ENCODE measurements around the gene CYTIP. TPM values are rescaled to one million over a fixed set of nuclear protein-coding genes. Genes with fewer than 3 reads are reported as not detected.

Gene CYTIP
- polyA plus RNA-seq, 3 donors: 61.9 to 188 (median 83.5) TPM

- no peak overlapping the region for H3K4me3 ChIP-seq (replicated peaks in 1 of 3; ENCODE audit: low read depth in 2 of 3, low read length in 3 of 3)
- peak overlapping the region; percentile 8 for H2AFZ ChIP-seq (ENCODE audit: insufficient read depth, low read depth, low read length, poor library complexity, severe bottlenecking)
- 70% methylated on average over 3 of the region's 7 CpGs for WGBS (ENCODE audit: insufficient coverage)
- no peak overlapping the region for H3K4me3 Mint-ChIP-seq
- H3K9ac ChIP-seq (ENCODE audit: insufficient read depth, low read length, poor library complexity, severe bottlenecking): no peak overlapping the region
- H4K20me1 ChIP-seq (ENCODE audit: insufficient read depth, low read length): no peaks in the 10 kb centered on the region
- no peaks in the 10 kb centered on the region for H3K27me3 Mint-ChIP-seq (ENCODE audit: low read depth in 3 of 3)
- no peaks in the 10 kb centered on the region for H3K27me3 ChIP-seq (ENCODE audit: control insufficient read depth in 2 of 2, insufficient read depth in 2 of 2, low read length in 2 of 2)
- peaks cover 0 to 2% (median 0%) of the 10 kb centered on the region in 7 donors for H3K9me3 Mint-ChIP-seq
- no peak overlapping the region for H3K4me2 ChIP-seq (replicated peaks; ENCODE audit: extremely low read depth, low read length, poor library complexity, severe bottlenecking)
- no peaks in the 10 kb centered on the region for H3K9me3 ChIP-seq (replicated peaks in 1 of 2; ENCODE audit: control insufficient read depth in 1 of 2, insufficient read depth in 1 of 2, low read length in 2 of 2)
- H3K36me3 Mint-ChIP-seq: no peaks in the 10 kb centered on the region
- H3K4me1 Mint-ChIP-seq: peaks cover 17% of the 10 kb centered on the region
- H3K4me1 ChIP-seq (ENCODE audit: control insufficient read depth in 1 of 2, insufficient read depth in 2 of 2, low read length in 2 of 2): peaks cover 5 to 16% of the 10 kb centered on the region in 2 donors
- DNase-seq: no peak
- H3K79me2 ChIP-seq (ENCODE audit: insufficient read depth, low read length): no peaks in the 10 kb centered on the region
- intact Hi-C loops (cut with micrococcal nuclease): no loop called here
- peak overlapping the region in 2 of 7 donors; percentile 14 to 65 for H3K27ac Mint-ChIP-seq
- H3K27ac ChIP-seq (ENCODE audit: low read depth in 1 of 2, low read length in 2 of 2): peak overlapping the region in 1 of 2 donors; percentile 44
- H3K36me3 ChIP-seq (replicated peaks in 1 of 2; ENCODE audit: control insufficient read depth in 1 of 2, insufficient read depth in 2 of 2, low read length in 2 of 2): no peaks in the 10 kb centered on the region
- TF ChIP-seq CTCF (IDR thresholded peaks at IDR 0.05): no peak
These were observed 35.5 kb upstream of the CYTIP start for GRCh38 chr2:157479081-157480027.

- DNase-seq: no peak
- Mint-ChIP-seq H3K4me3 (no peak overlapping the region), H3K9me3 (peaks cover 0 to 2% (median 0%) of the 10 kb centered on the region in 7 donors), H3K27ac (no peak overlapping the region), H3K4me1 (peaks cover 19% of the 10 kb centered on the region), H3K27me3 (ENCODE audit: low read depth in 3 of 3) (no peaks in the 10 kb centered on the region), H3K36me3 (no peaks in the 10 kb centered on the region)
- no peaks in the 10 kb centered on the region for H3K27me3 ChIP-seq (ENCODE audit: control insufficient read depth in 2 of 2, insufficient read depth in 2 of 2, low read length in 2 of 2)
- H4K20me1 ChIP-seq (ENCODE audit: insufficient read depth, low read length): no peaks in the 10 kb centered on the region
- no peaks in the 10 kb centered on the region for H3K36me3 ChIP-seq (replicated peaks in 1 of 2; ENCODE audit: control insufficient read depth in 1 of 2, insufficient read depth in 2 of 2, low read length in 2 of 2)
- H3K4me1 ChIP-seq (ENCODE audit: control insufficient read depth in 1 of 2, insufficient read depth in 2 of 2, low read length in 2 of 2): peaks cover 5 to 16% of the 10 kb centered on the region in 2 donors
- H3K27ac ChIP-seq (ENCODE audit: low read depth in 1 of 2, low read length in 2 of 2): no peak overlapping the region
- H2AFZ ChIP-seq (ENCODE audit: insufficient read depth, low read depth, low read length, poor library complexity, severe bottlenecking): no peak overlapping the region
- H3K9ac ChIP-seq (ENCODE audit: insufficient read depth, low read length, poor library complexity, severe bottlenecking): no peak overlapping the region
- H3K4me3 ChIP-seq (replicated peaks in 1 of 3; ENCODE audit: low read depth in 2 of 3, low read length in 3 of 3): no peak overlapping the region
- no peak overlapping the region for H3K4me2 ChIP-seq (replicated peaks; ENCODE audit: extremely low read depth, low read length, poor library complexity, severe bottlenecking)
- TF ChIP-seq CTCF (IDR thresholded peaks at IDR 0.05): no peak
- intact Hi-C loops (cut with micrococcal nuclease): no loop called here
- H3K9me3 ChIP-seq (replicated peaks in 1 of 2; ENCODE audit: control insufficient read depth in 1 of 2, insufficient read depth in 1 of 2, low read length in 2 of 2): no peaks in the 10 kb centered on the region
- H3K79me2 ChIP-seq (ENCODE audit: insufficient read depth, low read length): no peaks in the 10 kb centered on the region
These were observed 34.0 kb upstream of the CYTIP start for GRCh38 chr2:157477919-157478318.
